Measurements from ENCODE around the gene KDM6A. TPM values are rescaled to one million over a fixed set of nuclear protein-coding genes. Genes with fewer than 3 reads are reported as not detected.

The KDM6A gene
- total and polyA plus RNA-seq, 9 of the 15 experiments (the other 6 are each of a cell fraction or from before 2014, with no cell fraction given), result 8.4 to 34.3 (median 22.9) TPM

- no peak for TF ChIP-seq ZFP1 (CRISPR knock-in tag; IDR thresholded peaks at IDR 0.05)
- TF ChIP-seq HIVEP1 (CRISPR knock-in tag; IDR thresholded peaks at IDR 0.05), result no peak
- no peak for TF ChIP-seq NFE2 (IDR thresholded peaks at IDR 0.05; ENCODE audit: low read depth)
- TF ChIP-seq GATAD2A (IDR thresholded peaks at IDR 0.05), result no peak
- TF ChIP-seq POLR2A (conservative IDR thresholded peaks at IDR 0.05), result no peak
- no peak for TF ChIP-seq HINFP (tag; conservative IDR thresholded peaks at IDR 0.05; ENCODE audit: low read depth)
- TF ChIP-seq PKNOX1 (IDR thresholded peaks at IDR 0.05), result peak; percentile 31
- no peak for TF ChIP-seq SIN3A (IDR thresholded peaks at IDR 0.05; ENCODE audit: borderline replicate concordance in 2 of 2, control insufficient read depth in 1 of 2, low read depth in 2 of 2, low read length in 2 of 2)
- TF ChIP-seq TBP (optimal IDR thresholded peaks at IDR 0.05; ENCODE audit: low read depth, low read length), result peak; percentile 29
- no peak for TF ChIP-seq ZNF584 (CRISPR knock-in tag; IDR thresholded peaks at IDR 0.05; ENCODE audit: low read depth)
- peak; percentile 93 for TF ChIP-seq RFX1 (IDR thresholded peaks at IDR 0.05)
- TF ChIP-seq ZNF583 (CRISPR knock-in tag; IDR thresholded peaks at IDR 0.05), result no peak
- TF ChIP-seq ZBED1 (IDR thresholded peaks at IDR 0.05), result no peak
- no peak for TF ChIP-seq ZNF395 (CRISPR knock-in tag; IDR thresholded peaks at IDR 0.05)
- TF ChIP-seq ZBTB1 (CRISPR knock-in tag; IDR thresholded peaks at IDR 0.05; ENCODE audit: borderline replicate concordance, low read depth), result no peak
- no peak for TF ChIP-seq RNF219 (CRISPR knock-in tag; IDR thresholded peaks at IDR 0.05)
- no peak for TF ChIP-seq EGR1 (conservative IDR thresholded peaks at IDR 0.05)
- no peak for TF ChIP-seq BRD4 (IDR thresholded peaks at IDR 0.05)
- TF ChIP-seq ETV1 (tag; conservative IDR thresholded peaks at IDR 0.05; ENCODE audit: low read depth), result no peak
- TF ChIP-seq CSDE1 (IDR thresholded peaks at IDR 0.05), result peak in 1 of 2 experiments; percentile 31; a peak in 1 of 4 replicates
- no peak for TF ChIP-seq SRSF3 (IDR thresholded peaks at IDR 0.05; ENCODE audit: insufficient read depth, low read length)
- TF ChIP-seq NFXL1 (CRISPR knock-in tag; IDR thresholded peaks at IDR 0.05), result no peak
- no peak for TF ChIP-seq SREBF1 (IDR thresholded peaks at IDR 0.05; ENCODE audit: borderline replicate concordance, low read depth, low read length)
- peak; percentile 34; the same call in 1 of the 2 replicates for TF ChIP-seq CREM (IDR thresholded peaks at IDR 0.05; ENCODE audit: low read depth)
- TF ChIP-seq ETS1 (conservative IDR thresholded peaks at IDR 0.05; ENCODE audit: control insufficient read depth, low read depth, low read length), result no peak
Observed at GRCh38 chrX:44843753-44844152, 29.2 kb upstream of the KDM6A start, which contains the start of gene DUSP21 (continued).
